AG08395 (cell line): ENCODE measurements around the gene KCNC1.

Experiments
- DNase-seq: peaks from one replicate; pipeline ENCODE4 v3.0.0; 2012; ENCODE audit warnings: mixed read lengths, low spot score

The KCNC1 gene

GRCh38 chr11:17774232-17775034 is 39.9 kb downstream of the KCNC1 start:
- no peak for DNase-seq

GRCh38 chr11:17775035-17775348 is 40.4 kb downstream of the KCNC1 start:
- DNase-seq: no peak

DNA sequence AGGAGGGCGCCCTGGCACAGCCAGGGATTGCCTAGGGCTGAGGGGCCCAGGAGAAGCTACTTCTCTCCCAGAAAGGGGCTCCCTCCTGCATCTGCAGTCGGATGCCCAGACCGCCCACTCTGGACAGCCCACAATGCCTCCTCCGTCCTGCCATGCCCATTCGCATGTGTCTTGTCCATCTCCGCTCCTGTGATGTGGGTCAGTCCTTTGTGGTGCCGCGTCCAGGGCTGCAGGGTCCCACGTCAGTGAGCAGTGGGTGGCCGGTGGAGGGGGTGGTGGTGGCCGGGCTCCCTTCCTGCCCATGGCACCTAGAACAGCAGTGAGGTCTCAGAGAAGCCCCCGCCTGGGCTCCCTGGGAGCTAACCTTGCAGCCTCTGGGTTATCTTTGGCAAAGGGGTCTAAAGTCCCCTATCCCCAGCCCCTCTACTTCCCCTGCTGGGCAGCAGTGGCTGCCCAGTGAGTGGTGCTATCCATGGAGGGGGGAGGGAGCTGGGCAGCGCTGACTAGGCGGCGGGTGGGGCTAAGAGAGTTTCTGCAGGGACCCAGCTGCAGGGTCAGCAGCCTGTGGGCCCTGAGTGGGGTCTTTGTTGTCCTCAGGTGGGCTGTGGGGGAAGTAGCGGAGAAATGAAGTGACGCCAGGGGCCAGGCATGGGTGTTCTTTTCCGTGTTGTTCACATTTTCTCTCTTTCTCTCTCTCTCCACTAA is 41.1 kb downstream of the KCNC1 start:
- no peak for DNase-seq

- no peak for DNase-seq
These were observed 41.8 kb downstream of the KCNC1 start for GRCh38 chr11:17776212-17776875.

- DNase-seq: no peak
These were observed 42.6 kb downstream of the KCNC1 start for GRCh38 chr11:17777086-17777737.

- no peak for DNase-seq
These were observed 43.1 kb downstream of the KCNC1 start for GRCh38 chr11:17777738-17778091.

- no peak for DNase-seq
These were observed 43.8 kb downstream of the KCNC1 start for GRCh38 chr11:17778352-17778751.

DNA sequence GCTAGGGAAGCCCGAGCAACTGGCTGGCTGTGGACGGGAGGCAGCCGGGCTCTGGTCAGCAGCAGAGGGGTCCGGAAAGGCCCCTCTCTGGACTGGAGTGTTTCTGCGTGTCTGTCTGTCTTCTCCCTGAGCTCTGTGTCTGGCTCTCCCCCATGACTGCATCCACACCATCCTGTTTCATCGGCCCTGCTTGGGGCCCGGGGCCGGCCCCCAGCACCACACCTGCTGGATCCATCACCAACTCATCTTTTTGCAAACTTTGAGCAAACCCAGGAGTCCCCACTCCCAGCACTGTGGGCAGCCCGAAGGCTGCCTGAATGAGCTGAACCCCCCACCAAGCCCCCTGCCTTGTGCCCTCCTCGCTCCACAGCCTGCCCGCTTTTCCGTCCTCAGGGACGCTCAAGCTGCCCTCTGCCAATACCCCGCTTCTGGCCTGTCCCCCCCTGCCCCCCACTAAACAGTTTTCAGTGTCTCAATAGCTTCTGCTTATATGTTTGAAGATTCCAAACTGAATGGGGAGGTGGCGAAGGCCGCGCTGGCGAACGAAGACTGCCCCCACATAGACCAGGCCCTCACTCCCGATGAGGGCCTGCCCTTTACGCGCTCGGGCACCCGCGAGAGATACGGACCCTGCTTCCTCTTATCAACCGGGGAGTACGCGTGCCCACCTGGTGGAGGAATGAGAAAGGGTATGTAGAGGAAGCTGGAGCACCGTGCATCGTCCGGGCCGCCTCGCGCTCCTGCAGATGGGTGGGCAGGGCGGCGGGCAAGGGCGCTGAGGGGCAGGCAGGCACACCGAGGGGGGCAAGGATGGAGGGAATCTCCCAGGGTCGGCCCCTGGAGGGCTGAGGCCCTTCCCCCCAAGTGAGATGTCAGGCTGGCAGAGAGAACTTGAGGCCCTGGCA is 44.6 kb downstream of the KCNC1 start:
- no peak for DNase-seq

DNA sequence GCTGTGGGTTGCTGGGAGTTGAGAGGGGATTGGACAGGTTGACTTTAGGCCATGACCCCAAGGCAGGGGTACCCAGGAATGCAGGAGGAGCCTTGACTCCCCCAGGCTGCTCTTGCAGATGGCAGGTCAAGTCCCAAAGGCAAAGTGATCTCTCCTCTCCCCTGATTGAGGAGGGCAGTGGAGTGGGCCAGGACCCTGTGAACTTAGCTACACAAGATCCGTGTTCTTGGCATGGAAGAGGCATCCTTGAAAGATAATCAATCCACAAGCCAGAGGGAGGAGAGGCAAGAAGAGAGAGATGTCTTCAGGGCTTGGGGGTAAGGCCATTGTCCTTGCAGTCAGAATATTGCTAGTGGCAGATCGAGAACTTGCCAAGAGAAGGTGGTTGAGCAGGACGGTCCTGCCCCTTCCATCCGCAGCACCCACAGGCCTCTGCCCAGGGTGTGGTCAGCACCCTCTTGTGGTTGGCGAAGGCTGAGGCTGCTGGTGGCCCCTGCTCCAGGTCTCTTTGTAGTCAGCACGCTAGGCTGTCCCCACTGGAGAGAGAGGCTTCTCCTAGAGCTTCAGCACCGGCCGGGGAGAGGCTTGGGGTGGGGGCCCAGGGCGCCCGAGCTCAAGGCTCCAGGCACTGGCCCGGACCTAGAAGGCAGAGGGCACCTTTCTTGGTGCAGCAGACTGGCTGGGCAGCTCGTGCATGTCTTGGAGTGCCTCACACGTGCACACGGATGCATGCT is 45.4 kb downstream of the KCNC1 start:
- DNase-seq: no peak

- no peak for DNase-seq
These were observed 46.1 kb downstream of the KCNC1 start for GRCh38 chr11:17780668-17781067.

DNA sequence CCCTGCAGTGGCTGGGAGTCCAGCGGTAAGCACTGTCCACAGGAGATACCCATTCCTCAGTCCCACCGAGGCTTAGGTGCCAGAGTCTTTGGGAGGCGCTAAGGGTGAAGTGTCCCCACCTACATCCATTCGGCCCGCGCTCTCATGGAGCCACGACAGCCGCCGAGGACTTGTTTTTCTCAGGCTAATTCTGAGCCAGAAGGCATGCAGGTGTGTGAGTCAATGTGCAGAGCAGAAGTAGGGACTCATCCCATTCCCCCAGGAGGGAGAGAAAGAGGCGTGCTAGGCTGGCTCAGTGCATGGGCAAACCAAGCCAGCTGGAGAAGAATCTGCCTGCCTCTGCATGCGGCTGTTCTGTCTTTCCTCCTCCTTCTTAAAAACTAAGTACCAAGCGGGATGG is 46.6 kb downstream of the KCNC1 start:
- DNase-seq: no peak

DNA sequence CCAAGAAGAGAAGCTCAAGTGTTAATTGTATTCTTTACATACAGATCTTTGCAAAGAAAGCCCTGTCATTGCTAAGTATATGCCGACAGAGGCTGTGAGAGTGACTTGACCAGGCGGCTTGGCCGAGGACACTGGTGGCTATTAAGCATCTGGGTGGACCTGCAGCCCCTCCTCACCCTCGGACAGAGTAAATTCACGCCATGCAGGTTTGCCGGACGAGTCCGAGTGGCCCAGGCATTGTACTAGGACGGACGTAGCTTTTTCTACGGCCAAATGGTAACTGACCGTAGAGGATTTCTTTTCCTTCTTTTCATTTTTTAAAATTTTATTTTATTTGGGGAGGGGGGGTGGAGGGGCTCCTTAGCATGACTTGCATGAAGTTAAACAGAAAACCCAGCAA is 47.0 kb downstream of the KCNC1 start:
- no peak for DNase-seq

DNA sequence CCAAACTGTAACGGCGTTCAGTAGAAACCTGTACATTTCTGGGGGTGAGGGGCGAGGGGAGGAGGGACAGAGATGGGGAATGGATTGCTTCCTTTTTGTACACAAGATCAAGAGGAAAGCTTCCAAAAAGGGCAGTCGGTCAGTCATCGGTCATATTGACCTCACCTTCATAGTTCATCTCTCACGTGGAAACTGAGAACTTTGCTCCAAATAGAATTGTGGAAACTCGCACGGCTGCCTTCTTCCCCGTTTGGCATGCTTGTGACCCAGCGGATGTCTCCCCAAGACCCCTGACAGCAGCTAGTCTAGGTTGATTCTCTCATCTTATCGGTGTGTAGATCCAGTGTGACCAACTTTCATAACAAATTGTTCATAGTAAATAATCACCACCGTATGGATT is 47.6 kb downstream of the KCNC1 start:
- no peak for DNase-seq

- DNase-seq: no peak
These were observed 48.2 kb downstream of the KCNC1 start for GRCh38 chr11:17782603-17783337.

GRCh38 chr11:17783878-17784277 is 49.3 kb downstream of the KCNC1 start:
- no peak for DNase-seq

DNA sequence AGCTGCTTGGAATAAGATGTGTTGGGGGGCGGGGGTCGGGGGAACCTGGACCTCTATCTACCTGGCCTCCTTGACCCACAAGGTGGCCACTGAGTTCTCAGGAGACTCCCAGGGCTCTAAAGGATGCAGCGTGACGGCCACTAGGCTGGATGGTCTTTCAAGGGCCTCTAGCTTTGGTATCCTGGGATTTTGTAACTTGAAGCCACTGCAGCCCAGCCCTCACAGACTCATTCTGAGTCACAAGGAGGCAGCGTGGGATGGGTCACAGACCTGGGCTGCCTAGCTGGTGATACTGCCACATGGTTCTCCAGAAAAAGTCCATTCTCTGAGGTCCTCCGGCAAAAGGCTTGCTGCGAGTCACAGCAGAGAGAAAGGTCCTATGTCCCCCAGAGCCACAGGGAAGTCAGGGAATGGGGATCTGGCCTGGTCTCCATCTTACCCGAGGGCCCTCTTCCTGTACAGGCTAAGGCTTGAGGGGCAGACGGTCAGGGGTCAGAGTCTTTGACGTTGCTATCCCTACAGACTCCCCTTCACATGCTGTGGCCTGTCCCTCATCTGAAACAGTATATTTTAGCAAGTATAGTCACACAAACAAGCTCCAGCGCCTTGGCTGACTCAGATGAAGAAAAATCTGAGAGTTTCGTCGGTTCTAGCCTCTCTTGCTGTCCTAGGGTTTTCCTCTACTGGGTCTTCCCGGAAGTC is 52.4 kb downstream of the KCNC1 start:
- peak; percentile 90 for DNase-seq

- no peak for DNase-seq
These were observed 53.5 kb downstream of the KCNC1 start for GRCh38 chr11:17788084-17788483.

- no peak for DNase-seq
These were observed 55.9 kb downstream of the KCNC1 start for GRCh38 chr11:17790453-17790852.

GRCh38 chr11:17791144-17791543 is 56.6 kb downstream of the KCNC1 start:
- no peak for DNase-seq

DNA sequence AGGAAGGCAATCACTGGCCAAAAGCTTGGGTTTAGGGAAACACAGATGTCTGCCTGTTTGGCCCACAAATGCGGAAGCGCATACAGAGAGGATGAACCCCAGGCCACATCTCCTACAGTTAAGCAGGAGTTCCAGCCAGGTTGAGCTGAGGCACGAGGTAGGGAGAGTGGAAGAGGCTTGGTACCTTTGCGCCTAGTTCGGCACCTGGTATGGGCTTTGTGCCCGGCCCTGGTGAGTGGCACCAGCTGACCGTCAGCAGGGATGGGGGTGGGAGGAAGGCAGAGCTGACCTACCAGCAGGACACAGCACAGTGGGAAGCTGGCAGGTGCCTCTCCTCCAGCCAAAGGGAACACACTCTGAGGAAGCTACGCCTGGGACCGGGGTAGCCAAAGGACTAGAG is 57.6 kb downstream of the KCNC1 start:
- no peak for DNase-seq
